Endothelial cell of umbilical vein (primary cell): Measurements from ENCODE around the gene PRKAG2.

ENCODE experiments used
- EZH2 ChIP-seq: IDR thresholded peaks from 2 replicates; pipeline ENCODE4 v1.6.1; 2012; ENCODE audit warnings: borderline replicate concordance, low read depth, mild to moderate bottlenecking, moderate library complexity, low read length, inconsistent platforms; ENCODE audit not compliant: severe bottlenecking
- FOS ChIP-seq: IDR thresholded peaks from 2 replicates; pipeline ENCODE4 v1.6.1; 2011; ENCODE audit warnings: mild to moderate bottlenecking, low read length, moderate library complexity, borderline replicate concordance; ENCODE audit not compliant: insufficient read depth
- JUN ChIP-seq: IDR thresholded peaks from 2 replicates; pipeline ENCODE4 v1.6.1; 2011; ENCODE audit warnings: borderline replicate concordance, low read depth; ENCODE audit not compliant: insufficient read length, insufficient read depth
- MYC ChIP-seq: IDR thresholded peaks from one replicate; pipeline ENCODE4 v1.6.1; 2011; ENCODE audit warnings: mild to moderate bottlenecking, low read depth, low read length
- POLR2A ChIP-seq: IDR thresholded peaks from 2 replicates; pipeline ENCODE4 v1.6.1; 2012; ENCODE audit warnings: low read depth, mild to moderate bottlenecking, control low read depth, low read length
- POLR2AphosphoS5 ChIP-seq: IDR thresholded peaks from 2 replicates; pipeline ENCODE4 v1.6.1; 2012; ENCODE audit warnings: low read depth, mild to moderate bottlenecking, control low read depth, low read length, moderate library complexity; ENCODE audit not compliant: insufficient read depth
- TF ChIP-seq, protein P1 (sequence below), 2 donors: IDR thresholded peaks; 1 replicate in 1 of 2; 2 replicates in 1 of 2; pipeline ENCODE4 v1.5.1; 2011; ENCODE audit warnings: low read length in 2 of 2, mild to moderate bottlenecking in 2 of 2, moderate library complexity in 2 of 2, control low read depth in 1 of 2, inconsistent platforms in 1 of 2, low read depth in 1 of 2; ENCODE audit not compliant: insufficient read depth in 1 of 2; ENCODE audit errors: extremely low read depth in 1 of 2
- TF ChIP-seq, protein P2 (sequence below): IDR thresholded peaks from 2 replicates; pipeline ENCODE4 v1.6.1; 2011; ENCODE audit not compliant: insufficient read depth, insufficient read length

DNA sequence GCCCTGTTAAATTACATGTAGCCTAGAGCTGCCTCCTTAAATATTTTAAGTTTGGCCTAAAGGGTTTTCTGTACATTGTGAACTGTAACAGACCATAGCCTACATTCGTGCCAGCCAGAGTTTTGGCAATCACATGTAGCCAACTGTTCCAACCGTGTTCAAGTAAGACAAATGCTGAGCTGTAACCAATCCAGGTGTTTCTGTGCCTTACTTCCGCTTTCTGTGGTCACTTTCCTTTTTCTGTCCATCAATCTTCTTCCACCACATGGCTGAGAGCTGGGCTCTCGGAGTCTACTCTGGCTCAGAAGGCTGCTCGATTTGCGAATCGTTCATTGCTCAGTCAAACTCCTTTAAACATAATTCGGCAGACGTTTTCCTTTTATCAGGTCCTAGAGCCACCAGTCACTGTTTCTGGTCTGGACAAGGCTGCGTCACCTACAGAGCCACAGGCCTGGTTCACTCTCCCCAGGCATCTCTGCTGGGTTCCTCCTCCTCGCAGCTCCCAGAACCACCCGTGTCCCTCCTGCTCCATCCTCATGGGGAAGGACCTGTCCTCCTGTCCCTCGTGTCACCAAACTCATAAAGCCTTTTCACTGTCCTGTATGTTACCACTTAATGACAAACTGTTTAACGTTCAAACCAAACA lies 199.2 kb downstream of the PRKAG2 start:
- TF ChIP-seq, protein P1, sequence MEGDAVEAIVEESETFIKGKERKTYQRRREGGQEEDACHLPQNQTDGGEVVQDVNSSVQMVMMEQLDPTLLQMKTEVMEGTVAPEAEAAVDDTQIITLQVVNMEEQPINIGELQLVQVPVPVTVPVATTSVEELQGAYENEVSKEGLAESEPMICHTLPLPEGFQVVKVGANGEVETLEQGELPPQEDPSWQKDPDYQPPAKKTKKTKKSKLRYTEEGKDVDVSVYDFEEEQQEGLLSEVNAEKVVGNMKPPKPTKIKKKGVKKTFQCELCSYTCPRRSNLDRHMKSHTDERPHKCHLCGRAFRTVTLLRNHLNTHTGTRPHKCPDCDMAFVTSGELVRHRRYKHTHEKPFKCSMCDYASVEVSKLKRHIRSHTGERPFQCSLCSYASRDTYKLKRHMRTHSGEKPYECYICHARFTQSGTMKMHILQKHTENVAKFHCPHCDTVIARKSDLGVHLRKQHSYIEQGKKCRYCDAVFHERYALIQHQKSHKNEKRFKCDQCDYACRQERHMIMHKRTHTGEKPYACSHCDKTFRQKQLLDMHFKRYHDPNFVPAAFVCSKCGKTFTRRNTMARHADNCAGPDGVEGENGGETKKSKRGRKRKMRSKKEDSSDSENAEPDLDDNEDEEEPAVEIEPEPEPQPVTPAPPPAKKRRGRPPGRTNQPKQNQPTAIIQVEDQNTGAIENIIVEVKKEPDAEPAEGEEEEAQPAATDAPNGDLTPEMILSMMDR (IDR thresholded peaks at IDR 0.05; ENCODE audit: extremely low read depth in 1 of 2, insufficient read depth in 1 of 2, low read depth in 1 of 2, low read length in 2 of 2): no peak
- TF ChIP-seq POLR2AphosphoS5 (no peak), POLR2A (no peak), EZH2 (no peak), JUN (no peak), MYC (no peak), FOS (no peak)
- TF ChIP-seq, protein P2, sequence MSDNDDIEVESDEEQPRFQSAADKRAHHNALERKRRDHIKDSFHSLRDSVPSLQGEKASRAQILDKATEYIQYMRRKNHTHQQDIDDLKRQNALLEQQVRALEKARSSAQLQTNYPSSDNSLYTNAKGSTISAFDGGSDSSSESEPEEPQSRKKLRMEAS: no peak
